Measurements from ENCODE around the gene SMIM35. TPM values are rescaled to one million over a fixed set of nuclear protein-coding genes. Genes with fewer than 3 reads are reported as not detected.

Gene SMIM35
- total and polyA plus RNA-seq, 2 of the 4 experiments (the other 2 are of a cell fraction) = not detected

DNA sequence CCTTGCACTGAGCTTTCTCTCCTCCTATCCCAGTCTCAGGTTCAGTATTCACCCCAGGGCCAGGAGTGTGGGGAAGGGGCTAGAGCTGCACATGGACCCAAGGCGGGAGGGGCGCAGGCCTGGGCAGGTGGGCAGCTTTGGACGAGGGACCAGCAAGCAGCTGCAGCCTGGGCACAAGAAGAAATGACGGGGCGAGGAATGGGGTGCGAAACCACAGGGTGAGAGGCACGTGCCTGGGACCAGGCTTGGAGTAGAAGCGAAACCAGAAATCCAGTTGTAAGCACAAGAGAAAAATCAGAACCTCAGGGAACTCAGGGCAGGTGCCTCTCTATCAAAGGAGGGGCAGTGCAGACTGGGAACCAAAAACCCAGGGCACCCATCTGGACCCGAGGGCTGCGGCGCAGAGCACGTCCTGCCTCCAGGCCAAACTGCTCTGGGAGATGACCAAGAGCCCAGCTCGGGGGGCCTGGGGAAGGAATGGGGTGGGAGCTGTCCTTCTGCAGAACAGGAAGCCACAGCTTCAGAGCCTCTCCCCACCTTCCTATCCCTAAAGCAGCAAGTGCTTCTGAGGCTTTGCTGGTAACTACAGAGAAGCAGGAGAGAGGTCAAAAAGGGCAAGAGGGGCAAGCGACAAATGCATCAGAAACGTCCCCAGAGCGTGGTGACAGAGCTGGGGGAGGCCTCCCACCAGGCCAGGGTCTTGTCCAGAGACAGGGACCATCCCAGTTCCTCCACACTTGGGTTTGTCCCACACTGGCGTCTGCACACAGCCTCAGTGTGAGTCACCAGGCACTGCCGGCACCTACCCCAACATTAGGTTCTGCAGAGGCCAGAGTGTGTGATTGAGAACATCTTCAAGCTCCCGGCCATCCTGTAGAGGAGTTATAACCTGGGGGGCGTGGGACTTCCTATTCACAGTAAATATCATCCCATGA, 28.2 kb downstream of the SMIM35 start:
- CTCF ChIA-PET = no interaction called here
- WGBS, 2 experiments (ENCODE audit: extremely low coverage in 2 of 2, insufficient read length in 1 of 2) = 54% methylated on average over 8 of the region's 20 CpGs; no CpG with 5 or more reads in 1 of the 2 experiments

More for the DNA sequence above, 28.2 kb downstream of the SMIM35 start:
- no peaks in the 10 kb centered on the region for H4K20me1 ChIP-seq (ENCODE audit: insufficient read depth, low read length)
- no peak overlapping the region for H3K27ac ChIP-seq (ENCODE audit: insufficient read depth, low read length)
- H2AK5ac ChIP-seq (ENCODE audit: low read depth, low read length) = no peak overlapping the region
- no peak overlapping the region for H3K23ac ChIP-seq (ENCODE audit: low read depth, low read length)
- intact Hi-C loops (cut with micrococcal nuclease) = no loop called here
- no peak for ATAC-seq (ENCODE audit: low read depth)
- H2BK15ac ChIP-seq (ENCODE audit: low read depth, low read length) = no peak overlapping the region
- H2AFZ ChIP-seq (replicated peaks; ENCODE audit: low read length, poor library complexity) = no peak overlapping the region
- no peaks in the 10 kb centered on the region for H3K4me1 ChIP-seq (ENCODE audit: control insufficient read depth, insufficient read depth, low read length)
- H2BK5ac ChIP-seq (ENCODE audit: low read depth, low read length, poor library complexity, severe bottlenecking) = no peak overlapping the region
- no peak for DNase-seq
- TF ChIP-seq MXI1 (IDR thresholded peaks at IDR 0.05; ENCODE audit: borderline replicate concordance, low read depth, low read length) = no peak
- TF ChIP-seq CTCF (conservative IDR thresholded peaks at IDR 0.05; ENCODE audit: low read depth, low read length) = no peak
- TF ChIP-seq, protein P1, sequence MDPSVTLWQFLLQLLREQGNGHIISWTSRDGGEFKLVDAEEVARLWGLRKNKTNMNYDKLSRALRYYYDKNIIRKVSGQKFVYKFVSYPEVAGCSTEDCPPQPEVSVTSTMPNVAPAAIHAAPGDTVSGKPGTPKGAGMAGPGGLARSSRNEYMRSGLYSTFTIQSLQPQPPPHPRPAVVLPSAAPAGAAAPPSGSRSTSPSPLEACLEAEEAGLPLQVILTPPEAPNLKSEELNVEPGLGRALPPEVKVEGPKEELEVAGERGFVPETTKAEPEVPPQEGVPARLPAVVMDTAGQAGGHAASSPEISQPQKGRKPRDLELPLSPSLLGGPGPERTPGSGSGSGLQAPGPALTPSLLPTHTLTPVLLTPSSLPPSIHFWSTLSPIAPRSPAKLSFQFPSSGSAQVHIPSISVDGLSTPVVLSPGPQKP (IDR thresholded peaks at IDR 0.05; ENCODE audit: borderline replicate concordance, low read depth, low read length) = no peak
- TF ChIP-seq NFE2L2 (IDR thresholded peaks at IDR 0.05; ENCODE audit: low read depth, low read length) = no peak
- no peak for TF ChIP-seq CHD1 (IDR thresholded peaks at IDR 0.05; ENCODE audit: low read depth, low read length)
- TF ChIP-seq MAZ (IDR thresholded peaks at IDR 0.05; ENCODE audit: borderline replicate concordance, low read depth, low read length) = no peak
- no peak for TF ChIP-seq CEBPB (IDR thresholded peaks at IDR 0.05; ENCODE audit: low read depth, low read length)
- no peak for TF ChIP-seq FOS (IDR thresholded peaks at IDR 0.05; ENCODE audit: low read depth, low read length)
- TF ChIP-seq USF2 (IDR thresholded peaks at IDR 0.05; ENCODE audit: low read depth, low read length) = no peak
- TF ChIP-seq SMC3 (IDR thresholded peaks at IDR 0.05; ENCODE audit: low read depth, low read length) = no peak
- TF ChIP-seq RCOR1 (IDR thresholded peaks at IDR 0.05; ENCODE audit: insufficient replicate concordance, low read length) = no peak
- TF ChIP-seq MAFK (IDR thresholded peaks at IDR 0.05; ENCODE audit: low read depth, low read length) = no peak
- TF ChIP-seq RFX5 (IDR thresholded peaks at IDR 0.05; ENCODE audit: low read depth, low read length) = no peak
- TF ChIP-seq BHLHE40 (IDR thresholded peaks at IDR 0.05; ENCODE audit: low read depth, low read length) = no peak
- no peak for TF ChIP-seq POLR2A (IDR thresholded peaks at IDR 0.05; ENCODE audit: low read depth, low read length)
- H2BK20ac ChIP-seq (ENCODE audit: low read depth, low read length) = no peak overlapping the region
- no peaks in the 10 kb centered on the region for H3K79me1 ChIP-seq (ENCODE audit: low read depth in 1 of 2, low read length in 2 of 2)
- no peaks in the 10 kb centered on the region for H3K9me3 ChIP-seq (ENCODE audit: control insufficient read depth, insufficient read depth, low read length)
- no peak overlapping the region for H3K4me3 ChIP-seq (ENCODE audit: insufficient read depth, low read depth, low read length)
- H4K8ac ChIP-seq (ENCODE audit: low read depth in 2 of 2, low read length in 2 of 2) = no peak overlapping the region
- no peak overlapping the region for H2BK120ac ChIP-seq (ENCODE audit: low read depth, low read length)
- no peak overlapping the region for H4K5ac ChIP-seq (ENCODE audit: low read depth, low read length)
- H3K4ac ChIP-seq (ENCODE audit: low read depth, low read length) = no peak overlapping the region
- no TSS peak for BruUV-seq (replicated peaks)
- no peak overlapping the region for H3K4me2 ChIP-seq (ENCODE audit: low read depth, low read length)
- H4K91ac ChIP-seq (ENCODE audit: insufficient read depth, low read depth, low read length) = no peak overlapping the region
- peaks cover 14% of the 10 kb centered on the region; the same call in 1 of the 2 replicates for H3K27me3 ChIP-seq (ENCODE audit: control insufficient read depth, insufficient read depth, low read length)
- no peak overlapping the region for H3K56ac ChIP-seq (ENCODE audit: extremely low read depth, insufficient read depth, low read length)
- dilution Hi-C loops (cut with HindIII; ENCODE audit: low sequenced_read_pairs, unreplicated experiment) = no loop called here
- in situ Hi-C loops (cut with MboI; ENCODE audit: low sequenced_read_pairs) = no loop called here
- POLR2A ChIA-PET (ENCODE audit: unreplicated experiment) = no interaction called here
- no peak overlapping the region for H3K9ac ChIP-seq (ENCODE audit: low read depth, low read length)
- no peaks in the 10 kb centered on the region for H3K36me3 ChIP-seq (ENCODE audit: control insufficient read depth, insufficient read depth, low read length)
- H2AK9ac ChIP-seq (replicated peaks; ENCODE audit: low read depth, low read length, poor library complexity) = no peak overlapping the region
- no peak overlapping the region for H3K18ac ChIP-seq (ENCODE audit: low read depth, low read length)
- H3K14ac ChIP-seq (replicated peaks; ENCODE audit: low read depth, low read length) = no peak overlapping the region
- H3K9me1 ChIP-seq (ENCODE audit: insufficient read depth, low read length) = no peaks in the 10 kb centered on the region
